GM10248 (cell line): Measurements from ENCODE around the gene FRK.

Experiments used
- CTCF ChIA-PET: fragments of 300-600 bp; sonication (Branson Sonifier 250); formaldehyde crosslinking; extraction: SDS; loops from one replicate; lab custom pipeline; 2021; ENCODE audit warnings: antibody characterized with exemption; lab: Yijun Ruan, JAX
- POLR2A ChIA-PET: fragments of 350-650 bp; sonication (Branson Sonifier 250); formaldehyde crosslinking; extraction: SDS; loops from one replicate; lab custom pipeline; 2020; ENCODE audit warnings: antibody characterized with exemption; lab: Yijun Ruan, JAX
- DNase-seq: peaks from one replicate; pipeline ENCODE4 v3.0.0; 2012; ENCODE audit errors: extremely low spot score
- TF ChIP-seq, protein P1 (sequence below): IDR thresholded peaks from 2 replicates; pipeline ENCODE4 v1.5.1; 2012; ENCODE audit warnings: mild to moderate bottlenecking, low read depth; ENCODE audit errors: extremely low read depth, missing control alignments, control extremely low read depth

The FRK gene

DNA sequence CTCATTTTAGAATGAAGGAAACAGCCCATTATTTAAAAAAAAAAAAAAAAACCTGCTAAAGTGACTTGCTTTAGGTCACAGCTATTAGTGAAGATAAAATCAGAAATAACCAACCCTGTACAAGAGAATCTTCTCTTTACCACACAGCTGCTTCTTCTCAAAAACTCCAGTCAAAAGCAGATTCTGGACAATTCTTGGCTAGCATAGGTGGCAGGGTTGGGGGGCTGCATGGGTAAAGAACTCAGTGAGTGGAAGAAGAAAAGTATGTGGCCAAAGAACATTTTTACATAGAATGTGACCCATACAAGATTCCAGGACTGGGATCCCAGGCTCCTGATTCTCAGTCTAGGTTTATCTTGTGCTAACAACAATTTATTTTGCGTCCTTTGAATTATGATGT lies 9.4 kb upstream of the FRK start:
- TF ChIP-seq, protein P1, sequence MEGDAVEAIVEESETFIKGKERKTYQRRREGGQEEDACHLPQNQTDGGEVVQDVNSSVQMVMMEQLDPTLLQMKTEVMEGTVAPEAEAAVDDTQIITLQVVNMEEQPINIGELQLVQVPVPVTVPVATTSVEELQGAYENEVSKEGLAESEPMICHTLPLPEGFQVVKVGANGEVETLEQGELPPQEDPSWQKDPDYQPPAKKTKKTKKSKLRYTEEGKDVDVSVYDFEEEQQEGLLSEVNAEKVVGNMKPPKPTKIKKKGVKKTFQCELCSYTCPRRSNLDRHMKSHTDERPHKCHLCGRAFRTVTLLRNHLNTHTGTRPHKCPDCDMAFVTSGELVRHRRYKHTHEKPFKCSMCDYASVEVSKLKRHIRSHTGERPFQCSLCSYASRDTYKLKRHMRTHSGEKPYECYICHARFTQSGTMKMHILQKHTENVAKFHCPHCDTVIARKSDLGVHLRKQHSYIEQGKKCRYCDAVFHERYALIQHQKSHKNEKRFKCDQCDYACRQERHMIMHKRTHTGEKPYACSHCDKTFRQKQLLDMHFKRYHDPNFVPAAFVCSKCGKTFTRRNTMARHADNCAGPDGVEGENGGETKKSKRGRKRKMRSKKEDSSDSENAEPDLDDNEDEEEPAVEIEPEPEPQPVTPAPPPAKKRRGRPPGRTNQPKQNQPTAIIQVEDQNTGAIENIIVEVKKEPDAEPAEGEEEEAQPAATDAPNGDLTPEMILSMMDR = no peak
- ChIA-PET CTCF (interaction anchor here (0.8 to 1.1 kb wide), 2 partner anchors 17 to 55 kb away, joined by 3 read pairs; no protein-coding TSS in a partner anchor), POLR2A (no interaction called here)
- DNase-seq = no peak

DNA sequence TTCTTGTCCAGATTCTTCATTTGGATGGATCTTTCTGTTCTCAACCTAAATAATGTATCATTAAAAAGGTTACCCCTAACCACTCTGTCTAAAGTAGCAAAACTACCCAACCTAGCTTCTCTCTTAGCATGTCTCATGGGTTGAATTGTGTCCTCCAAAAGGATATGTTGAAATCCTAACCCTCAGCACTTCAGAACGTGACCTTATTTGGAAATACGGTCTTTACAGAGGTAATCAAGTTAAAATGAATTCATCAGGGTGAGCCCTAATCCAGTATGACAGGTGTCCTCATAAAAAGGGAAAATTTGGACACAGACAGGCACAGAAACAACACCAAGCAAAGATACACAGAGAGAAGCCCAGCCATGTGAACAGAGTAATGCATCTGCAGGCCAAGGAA lies 6.1 kb upstream of the FRK start:
- CTCF ChIA-PET = no interaction called here

GRCh38 chr6:116064666-116065065 lies 4.0 kb upstream of the FRK start:
- POLR2A ChIA-PET = no interaction called here
- CTCF ChIA-PET = interaction anchor here (1.2 kb wide), 1 partner anchor 9 kb away, joined by 3 read pairs; no protein-coding TSS in a partner anchor
- no peak for DNase-seq
- TF ChIP-seq, protein P1 = no peak

More for the DNA sequence above, 6.1 kb upstream of the FRK start:
- POLR2A ChIA-PET = no interaction called here
- DNase-seq = no peak
- TF ChIP-seq, protein P1 = no peak

GRCh38 chr6:116062496-116062895 lies 1.8 kb upstream of the FRK start:
- ChIA-PET CTCF (interaction anchor here (1.0 to 1.9 kb wide), 4 partner anchors 10 to 34 kb away, joined by 3 to 7 read pairs (median 4); no protein-coding TSS in a partner anchor), POLR2A (no interaction called here)
- TF ChIP-seq, protein P1 = no peak
- no peak for DNase-seq

- TF ChIP-seq, protein P1 = no peak
- POLR2A ChIA-PET = no interaction called here
- CTCF ChIA-PET = interaction anchor here (0.6 to 2.0 kb wide), 13 partner anchors 8 to 53 kb away, joined by 3 to 9 read pairs (median 4); partner anchors contain the start of gene NT5DC1
- DNase-seq = peak; percentile 35
Measured at GRCh38 chr6:116059713-116060571, 749 bp downstream of the FRK start.

DNA sequence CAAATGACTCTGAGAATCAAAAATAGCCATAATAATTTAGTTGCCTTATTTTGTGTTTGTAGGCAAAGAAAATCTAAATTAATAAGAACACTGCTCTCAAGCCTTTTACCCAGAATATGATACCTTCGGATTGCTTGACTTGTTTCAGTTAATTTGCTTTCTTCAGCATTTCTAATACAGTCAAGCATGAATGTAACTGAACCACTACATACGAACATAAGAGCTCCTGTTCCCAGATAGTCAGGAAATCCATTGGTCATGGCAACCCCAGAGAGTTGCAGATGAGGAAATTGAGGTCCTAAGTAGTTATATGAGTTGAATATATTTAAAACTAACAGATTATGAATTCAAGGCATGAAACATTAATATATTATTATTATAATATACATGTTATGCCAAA lies 2.9 kb downstream of the FRK start:
- ChIA-PET CTCF (interaction anchor here (1.0 to 1.5 kb wide), 4 partner anchors 20 to 47 kb away, joined by 3 to 5 read pairs (median 4); partner anchors contain the start of gene NT5DC1), POLR2A (no interaction called here)
- DNase-seq = no peak
- TF ChIP-seq, protein P1 = no peak
